RWPE2 (cell line): ENCODE results near the gene KRTAP10-12.

Experiments
- ATAC-seq: fragments of 200-7000 bp; cut with Tn5 transposase; 3 replicates; pipeline ENCODE4 v1.9.1; 2021; ENCODE audit warnings: low read depth
- DNase-seq: peaks from one replicate; pipeline ENCODE4 v3.0.0-alpha.2; 2020; ENCODE audit warnings: low spot score
- H3K27ac ChIP-seq: fragments of 450-650 bp; 2 replicates; pipeline ENCODE4 v1.5.1; 2017; ENCODE audit warnings: mild to moderate bottlenecking; ENCODE audit not compliant: poor library complexity, severe bottlenecking
- H3K27me3 ChIP-seq: fragments of 250-450 bp; sonication (Bioruptor Pico); 2 replicates; pipeline ENCODE4 v1.5.1; 2021; ENCODE audit warnings: mild to moderate bottlenecking, moderate library complexity; ENCODE audit not compliant: insufficient read depth, poor library complexity, severe bottlenecking
- H3K36me3 ChIP-seq: fragments of 250-450 bp; sonication (Bioruptor Pico); 2 replicates; pipeline ENCODE4 v1.5.1; 2020; ENCODE audit warnings: low read depth, mild to moderate bottlenecking, moderate library complexity
- H3K4me1 ChIP-seq: fragments of 250-450 bp; sonication (Bioruptor Pico); 2 replicates; pipeline ENCODE4 v1.5.1; 2021; ENCODE audit warnings: mild to moderate bottlenecking, moderate library complexity; ENCODE audit not compliant: insufficient read depth, poor library complexity, severe bottlenecking
- H3K4me3 ChIP-seq: fragments of 250-450 bp; sonication (Bioruptor Pico); 2 replicates; pipeline ENCODE4 v1.5.1; 2021; ENCODE audit warnings: mild to moderate bottlenecking, moderate library complexity; ENCODE audit not compliant: severe bottlenecking
- H3K9me3 ChIP-seq: fragments of 250-450 bp; sonication (Bioruptor Pico); 2 replicates; pipeline ENCODE4 v1.5.1; 2021; ENCODE audit warnings: mild to moderate bottlenecking, moderate library complexity; ENCODE audit not compliant: severe bottlenecking
- TF ChIP-seq, protein P1 (sequence below): fragments of 450-650 bp; IDR thresholded peaks from one replicate; pipeline ENCODE4 v1.5.1; 2017; ENCODE audit warnings: mild to moderate bottlenecking, moderate library complexity; ENCODE audit not compliant: poor library complexity, severe bottlenecking

Gene KRTAP10-12

GRCh38 chr21:44722731-44723130, 25.8 kb downstream of the KRTAP10-12 start:
- Histone ChIP-seq H3K4me3 (no peak overlapping the region), H3K9me3 (no peaks in the 10 kb centered on the region), H3K27me3 (peaks cover 66% of the 10 kb centered on the region), H3K27ac (no peak overlapping the region), H3K36me3 (no peaks in the 10 kb centered on the region), H3K4me1 (no peaks in the 10 kb centered on the region)
- TF ChIP-seq, protein P1, sequence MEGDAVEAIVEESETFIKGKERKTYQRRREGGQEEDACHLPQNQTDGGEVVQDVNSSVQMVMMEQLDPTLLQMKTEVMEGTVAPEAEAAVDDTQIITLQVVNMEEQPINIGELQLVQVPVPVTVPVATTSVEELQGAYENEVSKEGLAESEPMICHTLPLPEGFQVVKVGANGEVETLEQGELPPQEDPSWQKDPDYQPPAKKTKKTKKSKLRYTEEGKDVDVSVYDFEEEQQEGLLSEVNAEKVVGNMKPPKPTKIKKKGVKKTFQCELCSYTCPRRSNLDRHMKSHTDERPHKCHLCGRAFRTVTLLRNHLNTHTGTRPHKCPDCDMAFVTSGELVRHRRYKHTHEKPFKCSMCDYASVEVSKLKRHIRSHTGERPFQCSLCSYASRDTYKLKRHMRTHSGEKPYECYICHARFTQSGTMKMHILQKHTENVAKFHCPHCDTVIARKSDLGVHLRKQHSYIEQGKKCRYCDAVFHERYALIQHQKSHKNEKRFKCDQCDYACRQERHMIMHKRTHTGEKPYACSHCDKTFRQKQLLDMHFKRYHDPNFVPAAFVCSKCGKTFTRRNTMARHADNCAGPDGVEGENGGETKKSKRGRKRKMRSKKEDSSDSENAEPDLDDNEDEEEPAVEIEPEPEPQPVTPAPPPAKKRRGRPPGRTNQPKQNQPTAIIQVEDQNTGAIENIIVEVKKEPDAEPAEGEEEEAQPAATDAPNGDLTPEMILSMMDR: no peak
- no peak for DNase-seq
- ATAC-seq: no peak

DNA sequence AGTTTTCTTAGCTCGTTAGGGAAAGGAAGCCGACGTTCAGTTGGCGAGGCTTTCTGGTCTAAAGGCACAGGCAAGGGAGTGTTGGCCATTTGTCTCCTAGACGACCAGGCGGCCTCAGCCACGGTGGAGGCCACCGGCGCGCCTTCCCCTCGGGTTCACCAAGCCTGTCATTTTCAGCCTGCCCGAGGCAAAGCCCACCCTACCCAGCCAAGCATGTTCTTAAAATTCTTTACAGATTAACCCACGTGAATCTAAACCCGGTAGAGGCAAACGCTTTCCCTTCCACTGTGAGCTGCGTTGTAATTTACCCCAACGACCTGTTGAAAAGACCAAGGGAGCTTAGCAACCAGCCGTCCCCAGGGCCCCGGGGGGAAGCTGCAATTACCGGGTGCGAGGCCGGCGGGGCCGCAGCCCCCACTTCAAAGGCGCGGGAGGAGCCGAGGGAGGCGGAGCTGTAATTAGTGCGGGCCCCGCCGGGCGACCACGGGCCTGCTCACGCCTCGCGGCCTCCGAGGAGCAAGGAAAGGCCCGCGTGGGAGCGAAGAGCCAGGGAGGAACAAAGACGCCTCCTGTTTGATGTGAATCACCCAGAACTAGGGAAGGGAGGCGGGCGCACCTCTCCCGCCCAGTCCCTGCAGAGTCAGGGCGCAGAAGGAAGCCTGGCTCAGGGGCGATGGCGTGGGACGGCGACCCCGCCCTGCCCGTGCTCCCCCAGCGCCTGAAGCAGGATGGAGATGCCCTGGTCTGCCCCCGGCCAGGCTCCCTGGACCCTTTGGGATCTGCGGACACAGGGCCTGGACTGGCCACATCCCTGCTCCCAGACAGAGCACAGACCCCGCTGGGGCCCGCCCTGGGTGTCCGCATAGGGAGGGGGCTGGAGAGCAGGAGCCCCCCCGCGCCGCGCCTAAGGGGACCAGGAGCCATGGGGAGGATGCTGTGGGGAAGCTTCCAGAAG, 26.5 kb downstream of the KRTAP10-12 start:
- no peak overlapping the region for H3K4me3 ChIP-seq
- ATAC-seq (peak; percentile 44; the same call in 2 of the 3 replicates), DNase-seq (no peak)
- no peak overlapping the region for H3K27ac ChIP-seq
- no peaks in the 10 kb centered on the region for H3K9me3 ChIP-seq
- H3K27me3 ChIP-seq: peaks cover 61% of the 10 kb centered on the region
- H3K4me1 ChIP-seq: no peaks in the 10 kb centered on the region
- no peaks in the 10 kb centered on the region for H3K36me3 ChIP-seq
- TF ChIP-seq, protein P1: no peak

DNA sequence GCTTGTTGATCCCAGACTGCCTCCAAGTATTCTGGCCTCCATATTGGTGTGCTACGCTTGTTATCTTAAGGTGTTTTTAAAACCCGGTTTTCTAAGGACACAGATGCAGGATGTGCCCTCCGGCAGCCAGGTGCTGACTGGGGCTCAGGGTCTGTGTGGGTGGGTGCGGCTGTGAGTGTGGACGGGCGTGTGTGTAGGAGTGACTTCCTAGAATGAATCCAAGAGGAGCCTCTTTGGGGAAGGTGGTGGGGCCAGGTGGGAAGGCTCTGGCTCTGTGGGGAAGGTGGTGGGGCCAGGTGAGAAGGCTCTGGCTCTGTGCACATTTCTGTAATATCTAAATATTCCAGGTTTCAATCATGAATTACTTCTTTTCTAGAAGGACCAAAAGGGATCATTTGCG, 27.2 kb downstream of the KRTAP10-12 start:
- Histone ChIP-seq H3K9me3 (no peaks in the 10 kb centered on the region), H3K27ac (no peak overlapping the region), H3K27me3 (peaks cover 54% of the 10 kb centered on the region), H3K4me1 (no peaks in the 10 kb centered on the region), H3K36me3 (no peaks in the 10 kb centered on the region), H3K4me3 (no peak overlapping the region)
- no peak for ATAC-seq
- no peak for DNase-seq
- TF ChIP-seq, protein P1: no peak

DNA sequence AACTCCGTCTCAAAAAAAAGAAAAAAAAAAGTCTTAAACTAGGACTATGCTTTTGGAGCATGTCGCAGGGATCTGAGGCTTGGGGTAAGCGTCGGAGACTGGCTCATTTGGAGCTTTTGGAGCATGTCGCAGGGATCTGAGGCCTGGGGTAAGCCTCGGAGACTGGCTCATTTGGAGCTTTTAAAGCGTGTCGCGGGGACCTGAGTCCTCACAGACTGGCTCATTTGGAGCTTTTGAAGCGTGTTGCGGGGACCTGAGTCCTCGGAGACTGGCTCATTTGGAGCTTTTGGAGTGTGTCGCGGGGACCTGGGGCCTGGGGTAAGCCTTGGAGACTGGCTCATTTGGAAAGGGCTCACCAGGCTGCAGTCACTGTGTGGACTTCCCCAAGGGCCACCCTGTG, 28.0 kb downstream of the KRTAP10-12 start:
- ATAC-seq (no peak), DNase-seq (no peak)
- no peak overlapping the region for H3K4me3 ChIP-seq
- TF ChIP-seq, protein P1: no peak
- H3K36me3 ChIP-seq: no peaks in the 10 kb centered on the region
- peaks cover 47% of the 10 kb centered on the region for H3K27me3 ChIP-seq
- H3K9me3 ChIP-seq: no peaks in the 10 kb centered on the region
- H3K4me1 ChIP-seq: no peaks in the 10 kb centered on the region
- H3K27ac ChIP-seq: no peak overlapping the region

- no peaks in the 10 kb centered on the region for H3K9me3 ChIP-seq
- no peak overlapping the region for H3K27ac ChIP-seq
- TF ChIP-seq, protein P1: no peak
- ATAC-seq (no peak), DNase-seq (no peak)
- H3K27me3 ChIP-seq: peaks cover 45% of the 10 kb centered on the region
- H3K36me3 ChIP-seq: no peaks in the 10 kb centered on the region
- no peaks in the 10 kb centered on the region for H3K4me1 ChIP-seq
- H3K4me3 ChIP-seq: no peak overlapping the region
Observed at GRCh38 chr21:44726826-44727225, 29.9 kb downstream of the KRTAP10-12 start.
